ENCODE data around the gene ZNF799. TPM values are rescaled to one million over a fixed set of nuclear protein-coding genes. Genes with fewer than 3 reads are reported as not detected.
"Not testable (repeated sequence)": the region's sequence is repeated elsewhere in the genome, so short reads cannot be mapped to it uniquely, and the experiment has no call there.

The ZNF799 gene
- total and polyA plus RNA-seq, 2 of the 4 experiments (the other 2 are of a cell fraction): 0.79 to 3.4 TPM

DNA sequence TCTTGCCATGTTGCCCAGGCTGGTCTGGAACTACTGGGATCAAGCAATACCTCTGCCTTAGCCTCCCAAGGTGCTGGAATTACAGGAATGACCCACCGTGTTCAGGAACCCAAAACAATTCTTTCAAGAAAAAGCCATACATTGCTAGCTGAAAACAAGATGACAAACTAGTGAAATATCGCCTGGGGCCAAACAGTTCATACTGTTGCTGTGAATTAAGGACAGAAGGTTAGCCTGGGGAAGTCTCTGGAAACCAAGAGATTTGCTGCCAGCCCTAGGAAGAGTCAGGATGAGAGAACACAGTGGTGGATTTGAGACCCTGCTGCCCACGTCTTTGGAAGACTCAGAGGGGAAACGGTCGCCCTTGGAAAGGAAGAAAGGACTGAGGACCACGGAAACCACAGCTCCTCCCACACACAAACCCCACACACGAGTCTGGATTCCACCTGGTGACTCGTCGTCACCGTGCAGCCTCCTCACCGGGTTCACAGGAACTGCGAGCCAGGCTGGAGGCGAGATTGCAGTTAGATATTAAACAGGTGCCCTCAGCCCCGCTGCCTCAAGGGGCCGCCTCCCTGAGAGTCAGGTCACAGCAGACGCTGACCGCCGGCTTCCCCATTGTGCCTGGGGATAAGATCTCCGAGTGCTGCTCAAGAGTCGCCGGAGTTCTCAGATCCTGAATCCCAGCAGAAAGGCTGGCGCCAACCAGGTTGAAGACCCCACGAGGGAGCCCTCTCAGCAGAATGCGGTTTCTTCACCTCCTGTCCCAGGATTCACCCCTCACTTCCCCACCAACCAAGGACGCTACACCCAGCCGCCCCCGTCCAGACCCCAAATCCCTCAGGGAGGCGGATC lies 38.8 kb upstream of the ZNF799 start:
- H2BK20ac ChIP-seq (ENCODE audit: low read depth, low read length); H3K4ac ChIP-seq (ENCODE audit: low read depth, low read length); H3K4me1 ChIP-seq (ENCODE audit: control insufficient read depth, insufficient read depth, low read length); H2BK15ac ChIP-seq (ENCODE audit: low read depth, low read length); H3K18ac ChIP-seq (ENCODE audit: low read depth, low read length); in situ Hi-C loops (cut with MboI; ENCODE audit: low sequenced_read_pairs); H3K36me3 ChIP-seq (ENCODE audit: control insufficient read depth, insufficient read depth, low read length); H4K5ac ChIP-seq (ENCODE audit: low read depth, low read length); H4K8ac ChIP-seq (ENCODE audit: low read depth in 2 of 2, low read length in 2 of 2); POLR2A ChIA-PET (ENCODE audit: unreplicated experiment); H4K91ac ChIP-seq (ENCODE audit: insufficient read depth, low read depth, low read length); H3K27ac ChIP-seq (ENCODE audit: insufficient read depth, low read length); H2BK120ac ChIP-seq (ENCODE audit: low read depth, low read length); H2AK5ac ChIP-seq (ENCODE audit: low read depth, low read length); H4K20me1 ChIP-seq (ENCODE audit: insufficient read depth, low read length); H2BK5ac ChIP-seq (ENCODE audit: low read depth, low read length, poor library complexity, severe bottlenecking); BruUV-seq (replicated peaks); H3K14ac ChIP-seq (replicated peaks; ENCODE audit: low read depth, low read length); H2AK9ac ChIP-seq (replicated peaks; ENCODE audit: low read depth, low read length, poor library complexity); H3K27me3 ChIP-seq (ENCODE audit: control insufficient read depth, insufficient read depth, low read length); H3K79me1 ChIP-seq (ENCODE audit: low read depth in 1 of 2, low read length in 2 of 2); H3K56ac ChIP-seq (ENCODE audit: extremely low read depth, insufficient read depth, low read length); CTCF ChIA-PET; H3K23ac ChIP-seq (ENCODE audit: low read depth, low read length); dilution Hi-C loops (cut with HindIII; ENCODE audit: low sequenced_read_pairs, unreplicated experiment); H3K9me3 ChIP-seq (ENCODE audit: control insufficient read depth, insufficient read depth, low read length); H3K9me1 ChIP-seq (ENCODE audit: insufficient read depth, low read length): not testable (repeated sequence)
- Histone ChIP-seq H2AFZ (replicated peaks; ENCODE audit: low read length, poor library complexity) (peak overlapping the region; percentile 96), H3K4me2 (ENCODE audit: low read depth, low read length) (peak overlapping the region; percentile 83), H3K4me3 (ENCODE audit: insufficient read depth, low read depth, low read length) (peak overlapping the region; percentile 56), H3K9ac (ENCODE audit: low read depth, low read length) (peak overlapping the region; percentile 27)
- ATAC-seq (ENCODE audit: low read depth): peak; percentile 2; the same call in 1 of the 2 replicates
- intact Hi-C loops (cut with micrococcal nuclease): loop anchor here (5.0 kb wide), 2 partner anchors 38 to 148 kb away; partner anchors contain the start of genes ZNF44 and ZNF799
- 3% methylated on average over 11 of the region's 28 CpGs; no CpG with 5 or more reads in 1 of the 2 experiments for WGBS, 2 experiments (ENCODE audit: extremely low coverage in 2 of 2, insufficient read length in 1 of 2)
- peak; percentile 7 for DNase-seq

- H3K9me1 ChIP-seq (ENCODE audit: insufficient read depth, low read length); H3K9me3 ChIP-seq (ENCODE audit: control insufficient read depth, insufficient read depth, low read length); H2AK9ac ChIP-seq (replicated peaks; ENCODE audit: low read depth, low read length, poor library complexity); H3K9ac ChIP-seq (ENCODE audit: low read depth, low read length); H4K8ac ChIP-seq (ENCODE audit: low read depth in 2 of 2, low read length in 2 of 2); H3K4me2 ChIP-seq (ENCODE audit: low read depth, low read length); in situ Hi-C loops (cut with MboI; ENCODE audit: low sequenced_read_pairs); H4K20me1 ChIP-seq (ENCODE audit: insufficient read depth, low read length); POLR2A ChIA-PET (ENCODE audit: unreplicated experiment); H3K4me3 ChIP-seq (ENCODE audit: insufficient read depth, low read depth, low read length); H3K27me3 ChIP-seq (ENCODE audit: control insufficient read depth, insufficient read depth, low read length); H2AK5ac ChIP-seq (ENCODE audit: low read depth, low read length); H3K79me1 ChIP-seq (ENCODE audit: low read depth in 1 of 2, low read length in 2 of 2); H2BK15ac ChIP-seq (ENCODE audit: low read depth, low read length); DNase-seq; CTCF ChIA-PET; H2AFZ ChIP-seq (replicated peaks; ENCODE audit: low read length, poor library complexity); H3K27ac ChIP-seq (ENCODE audit: insufficient read depth, low read length); BruUV-seq (replicated peaks); H3K4me1 ChIP-seq (ENCODE audit: control insufficient read depth, insufficient read depth, low read length); H3K18ac ChIP-seq (ENCODE audit: low read depth, low read length); dilution Hi-C loops (cut with HindIII; ENCODE audit: low sequenced_read_pairs, unreplicated experiment); H3K14ac ChIP-seq (replicated peaks; ENCODE audit: low read depth, low read length); H3K23ac ChIP-seq (ENCODE audit: low read depth, low read length); H2BK5ac ChIP-seq (ENCODE audit: low read depth, low read length, poor library complexity, severe bottlenecking); H4K91ac ChIP-seq (ENCODE audit: insufficient read depth, low read depth, low read length); ATAC-seq (ENCODE audit: low read depth); H3K4ac ChIP-seq (ENCODE audit: low read depth, low read length); intact Hi-C loops (cut with micrococcal nuclease); H3K36me3 ChIP-seq (ENCODE audit: control insufficient read depth, insufficient read depth, low read length); H2BK20ac ChIP-seq (ENCODE audit: low read depth, low read length); H2BK120ac ChIP-seq (ENCODE audit: low read depth, low read length); H3K56ac ChIP-seq (ENCODE audit: extremely low read depth, insufficient read depth, low read length); H4K5ac ChIP-seq (ENCODE audit: low read depth, low read length): not testable (repeated sequence)
- 80% methylated on average over 1 of the region's 6 CpGs; no CpG with 5 or more reads in 1 of the 2 experiments for WGBS, 2 experiments (ENCODE audit: extremely low coverage in 2 of 2, insufficient read length in 1 of 2)
Observed at GRCh38 chr19:12430726-12431299, 29.7 kb upstream of the ZNF799 start.

Measured in IMR-90 (cell line).